Hepatocyte (in vitro differentiated cells): ENCODE measurements around the gene TTLL7. TPM values are rescaled to one million over a fixed set of nuclear protein-coding genes. Genes with fewer than 3 reads are reported as not detected.

Source experiments
- DNase-seq: peaks from one replicate; pipeline ENCODE4 v3.0.0-alpha.2; 2016; ENCODE audit warnings: low spot score
- H2AFZ ChIP-seq: fragments of 200-600 bp; sonication (generic); 2 replicates; pipeline ENCODE4 v1.6.0; 2016; ENCODE audit warnings: antibody characterized with exemption, mild to moderate bottlenecking
- H3K27ac ChIP-seq: fragments of 200-600 bp; sonication (generic); 2 replicates; pipeline ENCODE4 v1.5.1; 2016; ENCODE audit warnings: mild to moderate bottlenecking
- H3K27me3 ChIP-seq: fragments of 200-600 bp; sonication (generic); 2 replicates; pipeline ENCODE4 v1.6.1; 2016
- H3K36me3 ChIP-seq: fragments of 200-600 bp; sonication (generic); replicated peaks from 2 replicates; pipeline ENCODE4 v1.5.1; 2016; ENCODE audit warnings: low read depth; ENCODE audit not compliant: insufficient read depth
- H3K4me1 ChIP-seq: fragments of 200-600 bp; sonication (generic); 2 replicates; pipeline ENCODE4 v1.5.1; 2016; ENCODE audit warnings: mild to moderate bottlenecking, moderate library complexity; ENCODE audit not compliant: insufficient read depth
- H3K4me2 ChIP-seq: fragments of 200-600 bp; sonication (generic); 2 replicates; pipeline ENCODE4 v1.6.0; 2016
- H3K4me3 ChIP-seq: fragments of 200-600 bp; sonication (generic); 2 replicates; pipeline ENCODE4 v1.5.1; 2016; ENCODE audit warnings: mild to moderate bottlenecking
- H3K79me2 ChIP-seq: fragments of 200-600 bp; sonication (generic); 2 replicates; pipeline ENCODE4 v1.6.0; 2017; ENCODE audit warnings: mild to moderate bottlenecking
- H3K9me2 ChIP-seq: fragments of 200-600 bp; sonication (generic); replicated peaks from 2 replicates; pipeline ENCODE4 v1.6.0; 2017; ENCODE audit warnings: mild to moderate bottlenecking; ENCODE audit not compliant: insufficient read depth
- H3K9me3 ChIP-seq: fragments of 200-600 bp; sonication (generic); 2 replicates; pipeline ENCODE4 v1.5.1; 2016; ENCODE audit warnings: low read depth, mild to moderate bottlenecking
- H4K20me1 ChIP-seq: fragments of 200-600 bp; sonication (generic); 2 replicates; pipeline ENCODE4 v1.6.0; 2016; ENCODE audit warnings: mild to moderate bottlenecking; ENCODE audit not compliant: insufficient read depth, poor library complexity, severe bottlenecking
- EZH2 ChIP-seq: fragments of 200-600 bp; sonication (generic); IDR thresholded peaks from 2 replicates; pipeline ENCODE4 v1.6.1; 2016; ENCODE audit warnings: antibody characterized with exemption, mild to moderate bottlenecking, borderline replicate concordance
- EZH2phosphoT487 ChIP-seq: fragments of 200-600 bp; sonication (generic); IDR thresholded peaks from one replicate; pipeline ENCODE4 v1.6.1; 2018; ENCODE audit warnings: antibody characterized with exemption, mild to moderate bottlenecking, low read depth, moderate library complexity; ENCODE audit not compliant: unreplicated experiment, severe bottlenecking
- WGBS: methylation state at CpG from one replicate; pipeline ENCODE4 v1.1.6; 2016; ENCODE audit warnings: low lambda C conversion rate; ENCODE audit errors: missing lambda C conversion rate; 5-methylcytosine and 5-hydroxymethylcytosine counted together
- polyA plus RNA-seq: library from polyadenylated mRNA; unstranded; fragments of >200 nt; fragmentation: Nextera tagmentation; extraction: Ambion mirVana; gene quantifications from 2 replicates; pipeline ENCODE4 v1.2.1, GENCODE V29; 2016
- total RNA-seq: library from RNA; depleted of rRNA; stranded (reverse); fragments of >200 nt; gene quantifications from 2 replicates; pipeline ENCODE4 v1.2.3, GENCODE V29; 2014
- TF ChIP-seq, protein P1 (sequence below): fragments of 200-600 bp; sonication (generic); IDR thresholded peaks from 2 replicates; pipeline ENCODE4 v1.5.1; 2016; ENCODE audit warnings: antibody characterized with exemption, mild to moderate bottlenecking; ENCODE audit not compliant: poor library complexity

Gene TTLL7
- total and polyA plus RNA-seq, 2 experiments from 2014 or later, result 1.9 to 3.5 TPM

DNA sequence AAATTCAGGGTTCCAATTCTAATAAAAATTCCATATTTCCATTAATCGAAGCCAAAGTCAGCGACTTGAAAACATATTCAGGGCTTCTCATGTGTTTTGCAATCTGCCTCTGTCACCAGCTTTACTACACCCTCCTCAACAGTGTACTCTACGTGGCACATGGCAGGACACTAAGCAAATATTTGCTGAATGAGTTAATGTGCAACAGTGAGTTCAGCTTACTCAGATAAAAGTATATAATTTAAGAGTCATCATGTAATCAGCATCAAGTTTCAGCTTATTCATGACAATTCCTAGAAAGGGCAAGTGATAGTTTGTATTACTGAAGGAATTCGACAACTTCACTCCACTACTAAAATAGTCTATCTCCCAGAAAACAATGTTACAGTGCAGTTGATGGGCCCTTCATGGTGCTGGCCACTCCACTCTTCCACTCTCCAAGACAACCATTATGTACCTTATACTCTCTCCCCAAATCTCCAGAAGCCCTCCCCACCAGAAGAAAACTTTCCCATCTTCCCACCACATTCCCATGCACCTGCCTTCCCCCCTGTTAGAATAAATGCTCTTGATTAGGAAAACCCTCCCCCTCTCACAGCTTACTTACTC, 97.3 kb downstream of the TTLL7 start:
- no peaks in the 10 kb centered on the region for H3K27me3 ChIP-seq
- no peak overlapping the region for H2AFZ ChIP-seq
- no peaks in the 10 kb centered on the region for H3K4me1 ChIP-seq
- no peaks in the 10 kb centered on the region for H3K79me2 ChIP-seq
- DNase-seq, result peak; percentile 67
- H3K27ac ChIP-seq, result peak overlapping the region; percentile 6
- H3K4me3 ChIP-seq, result no peak overlapping the region
- peak overlapping the region; percentile 20 for H3K4me2 ChIP-seq
- TF ChIP-seq EZH2phosphoT487 (no peak), EZH2 (no peak)
- TF ChIP-seq, protein P1, sequence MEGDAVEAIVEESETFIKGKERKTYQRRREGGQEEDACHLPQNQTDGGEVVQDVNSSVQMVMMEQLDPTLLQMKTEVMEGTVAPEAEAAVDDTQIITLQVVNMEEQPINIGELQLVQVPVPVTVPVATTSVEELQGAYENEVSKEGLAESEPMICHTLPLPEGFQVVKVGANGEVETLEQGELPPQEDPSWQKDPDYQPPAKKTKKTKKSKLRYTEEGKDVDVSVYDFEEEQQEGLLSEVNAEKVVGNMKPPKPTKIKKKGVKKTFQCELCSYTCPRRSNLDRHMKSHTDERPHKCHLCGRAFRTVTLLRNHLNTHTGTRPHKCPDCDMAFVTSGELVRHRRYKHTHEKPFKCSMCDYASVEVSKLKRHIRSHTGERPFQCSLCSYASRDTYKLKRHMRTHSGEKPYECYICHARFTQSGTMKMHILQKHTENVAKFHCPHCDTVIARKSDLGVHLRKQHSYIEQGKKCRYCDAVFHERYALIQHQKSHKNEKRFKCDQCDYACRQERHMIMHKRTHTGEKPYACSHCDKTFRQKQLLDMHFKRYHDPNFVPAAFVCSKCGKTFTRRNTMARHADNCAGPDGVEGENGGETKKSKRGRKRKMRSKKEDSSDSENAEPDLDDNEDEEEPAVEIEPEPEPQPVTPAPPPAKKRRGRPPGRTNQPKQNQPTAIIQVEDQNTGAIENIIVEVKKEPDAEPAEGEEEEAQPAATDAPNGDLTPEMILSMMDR, result no peak
- no peaks in the 10 kb centered on the region for H3K36me3 ChIP-seq
- no peaks in the 10 kb centered on the region for H3K9me3 ChIP-seq
- H3K9me2 ChIP-seq, result no peaks in the 10 kb centered on the region
- 70% methylated on average over 4 of the region's 4 CpGs for WGBS
- H4K20me1 ChIP-seq, result no peaks in the 10 kb centered on the region

DNA sequence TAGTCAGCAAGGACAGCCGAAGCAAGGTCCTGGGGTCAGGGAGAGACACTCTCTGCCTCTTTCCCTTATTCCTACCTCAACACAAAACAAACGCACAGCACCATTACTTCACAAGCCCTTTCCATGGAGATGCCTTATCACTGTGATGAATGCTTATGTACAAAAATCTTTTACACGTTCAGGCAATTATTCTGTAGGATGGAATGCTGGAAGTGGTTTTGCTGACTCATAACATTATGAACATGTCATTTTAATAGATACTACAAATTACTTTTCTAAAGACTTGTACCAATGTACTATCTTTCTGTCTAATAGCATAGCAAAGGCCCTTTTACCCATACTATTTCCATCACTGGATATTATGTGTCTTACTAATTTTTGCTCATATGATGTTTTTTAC, 98.4 kb downstream of the TTLL7 start:
- no peaks in the 10 kb centered on the region for H3K9me2 ChIP-seq
- H4K20me1 ChIP-seq, result no peaks in the 10 kb centered on the region
- no peaks in the 10 kb centered on the region for H3K36me3 ChIP-seq
- DNase-seq, result no peak
- no peak overlapping the region for H3K27ac ChIP-seq
- WGBS, result 87% methylated on average over 3 of the region's 3 CpGs
- TF ChIP-seq EZH2 (no peak), EZH2phosphoT487 (no peak)
- H3K4me1 ChIP-seq, result no peaks in the 10 kb centered on the region
- no peaks in the 10 kb centered on the region for H3K79me2 ChIP-seq
- no peak overlapping the region for H3K4me2 ChIP-seq
- H3K27me3 ChIP-seq, result no peaks in the 10 kb centered on the region
- H3K4me3 ChIP-seq, result no peak overlapping the region
- no peaks in the 10 kb centered on the region for H3K9me3 ChIP-seq
- H2AFZ ChIP-seq, result no peak overlapping the region

DNA sequence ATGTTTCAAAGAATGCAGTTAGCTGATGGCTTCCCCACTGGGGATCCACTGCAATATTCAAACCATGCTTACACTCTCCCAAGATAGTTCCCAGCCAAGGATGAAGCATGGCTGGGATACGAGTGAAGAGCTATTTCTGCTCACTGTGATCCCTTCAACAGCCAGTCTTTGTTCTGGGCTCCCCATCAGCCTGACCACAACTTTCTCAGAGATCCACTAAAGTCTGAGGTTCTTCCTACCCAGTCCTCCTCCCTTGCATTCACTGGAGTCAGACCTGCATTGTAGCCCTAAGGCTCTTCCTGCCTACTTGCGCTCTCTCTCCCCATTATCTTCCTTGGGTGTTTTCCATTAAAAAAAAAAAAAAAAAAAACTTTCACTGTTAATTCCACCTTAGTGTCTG, 101.4 kb downstream of the TTLL7 start:
- Histone ChIP-seq H2AFZ (no peak overlapping the region), H3K27me3 (no peaks in the 10 kb centered on the region), H3K36me3 (no peaks in the 10 kb centered on the region), H3K4me3 (no peak overlapping the region), H3K4me2 (no peak overlapping the region), H4K20me1 (no peaks in the 10 kb centered on the region), H3K79me2 (no peaks in the 10 kb centered on the region), H3K9me2 (no peaks in the 10 kb centered on the region), H3K4me1 (no peaks in the 10 kb centered on the region), H3K27ac (no peak overlapping the region), H3K9me3 (no peaks in the 10 kb centered on the region)
- TF ChIP-seq, protein P1, result no peak
- TF ChIP-seq EZH2phosphoT487 (no peak), EZH2 (no peak)
- WGBS, result 92% methylated on average over 2 of the region's 2 CpGs
- DNase-seq, result no peak

DNA sequence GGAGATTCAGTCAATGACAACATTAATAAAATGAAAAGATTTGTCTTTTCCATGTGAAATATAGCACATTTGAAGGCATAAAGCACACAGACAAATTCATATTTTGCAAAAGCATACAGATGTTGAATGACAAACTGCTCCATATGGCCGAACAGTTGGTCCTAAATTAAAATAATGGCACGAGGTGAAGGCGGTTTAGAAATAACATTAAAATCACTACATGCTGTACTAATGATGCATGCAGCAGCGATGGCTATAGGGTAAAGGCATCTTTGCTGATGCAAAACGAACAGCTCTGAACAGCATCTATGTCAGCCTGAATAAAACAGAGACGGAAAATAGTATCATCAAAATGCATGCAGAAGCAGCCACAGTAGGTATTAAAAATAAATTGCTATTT, 102.6 kb downstream of the TTLL7 start:
- Histone ChIP-seq H3K36me3 (no peaks in the 10 kb centered on the region), H2AFZ (no peak overlapping the region), H3K4me2 (no peak overlapping the region), H3K79me2 (no peaks in the 10 kb centered on the region), H3K4me3 (no peak overlapping the region), H3K9me2 (no peaks in the 10 kb centered on the region), H3K4me1 (no peaks in the 10 kb centered on the region), H3K9me3 (no peaks in the 10 kb centered on the region), H3K27ac (no peak overlapping the region), H3K27me3 (no peaks in the 10 kb centered on the region), H4K20me1 (no peaks in the 10 kb centered on the region)
- WGBS, result 94% methylated on average over 6 of the region's 6 CpGs
- TF ChIP-seq EZH2phosphoT487, result no peak
- TF ChIP-seq, protein P1, result no peak
- no peak for DNase-seq
